Measurements from ENCODE around the gene NSDHL. TPM values are rescaled to one million over a fixed set of nuclear protein-coding genes. Genes with fewer than 3 reads are reported as not detected.

The NSDHL gene
- total RNA-seq, 4 donors from 2014 or later, result 13.2 to 77.2 (median 38.8) TPM

GRCh38 chrX:152814048-152814447 is 16.8 kb upstream of the NSDHL start:
- H3K36me3 ChIP-seq, result no peaks in the 10 kb centered on the region
- TF ChIP-seq POLR2A (IDR thresholded peaks at IDR 0.05) (no peak), CTCF (IDR thresholded peaks at IDR 0.05) (no peak)
- H3K27me3 ChIP-seq, result no peaks in the 10 kb centered on the region
- H3K27ac ChIP-seq, result peak overlapping the region in 2 of 4 donors; percentile 59 to 63
- no peak overlapping the region for H3K4me3 ChIP-seq
- no peaks in the 10 kb centered on the region for H3K4me1 ChIP-seq
- DNase-seq, result no peak
- H3K9me3 ChIP-seq, result no peaks in the 10 kb centered on the region

GRCh38 chrX:152817078-152817764 is 13.6 kb upstream of the NSDHL start:
- Histone ChIP-seq H3K4me3 (no peak overlapping the region), H3K27ac (peak overlapping the region in 2 of 4 donors; percentile 56 to 62), H3K27me3 (no peaks in the 10 kb centered on the region), H3K4me1 (no peaks in the 10 kb centered on the region), H3K36me3 (no peaks in the 10 kb centered on the region), H3K9me3 (no peaks in the 10 kb centered on the region)
- TF ChIP-seq POLR2A (IDR thresholded peaks at IDR 0.05), result no peak
- peak in 4 of 6 experiments; percentile 25 to 57 (median 52) for TF ChIP-seq CTCF (IDR thresholded peaks at IDR 0.05)
- DNase-seq, result peak in 1 of 3 donors; percentile 73

DNA sequence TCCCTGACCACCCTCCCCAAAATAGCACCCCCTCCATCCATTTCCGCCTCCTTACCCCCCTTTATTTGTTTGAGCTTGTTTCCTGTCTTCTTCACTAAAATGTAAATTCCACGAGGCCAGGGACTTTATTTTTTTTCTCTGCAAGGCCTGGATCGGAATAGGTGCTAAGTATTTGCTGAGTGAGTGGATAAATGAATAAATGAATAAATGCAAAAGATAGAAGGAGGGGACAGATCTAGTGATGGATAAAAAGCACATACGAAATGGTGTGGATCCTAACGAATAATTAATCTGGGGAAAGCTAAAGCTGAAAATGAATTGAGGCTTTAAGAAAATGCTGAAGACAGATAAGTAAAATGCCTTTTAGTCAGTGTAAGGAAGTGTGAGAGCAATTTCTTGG is 12.5 kb upstream of the NSDHL start:
- H3K4me3 ChIP-seq, result no peak overlapping the region
- H3K27ac ChIP-seq, result no peak overlapping the region
- DNase-seq, result no peak
- no peaks in the 10 kb centered on the region for H3K9me3 ChIP-seq
- no peaks in the 10 kb centered on the region for H3K36me3 ChIP-seq
- no peaks in the 10 kb centered on the region for H3K4me1 ChIP-seq
- no peaks in the 10 kb centered on the region for H3K27me3 ChIP-seq
- TF ChIP-seq POLR2A (IDR thresholded peaks at IDR 0.05), result no peak
- no peak for TF ChIP-seq CTCF (IDR thresholded peaks at IDR 0.05)

DNA sequence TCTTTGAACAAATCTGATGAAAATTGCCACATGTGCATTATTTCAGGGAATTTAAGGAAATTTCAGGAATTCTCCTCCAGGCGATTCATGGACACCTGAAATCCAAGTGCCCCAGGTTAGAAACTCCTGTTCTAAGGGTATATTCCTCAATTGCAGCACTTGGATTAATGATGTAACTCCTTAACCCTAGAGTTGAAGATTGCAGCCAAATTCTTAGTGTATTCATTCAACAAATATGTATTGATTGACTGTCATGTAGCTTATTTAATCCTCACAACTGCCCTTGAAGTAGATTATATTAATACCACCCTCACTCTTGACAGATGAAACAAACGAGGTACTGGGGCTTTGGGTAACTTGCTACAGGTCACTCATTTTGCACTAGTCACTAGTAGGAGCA is 11.6 kb upstream of the NSDHL start:
- H3K9me3 ChIP-seq, result no peaks in the 10 kb centered on the region
- H3K27me3 ChIP-seq, result no peaks in the 10 kb centered on the region
- no peak for DNase-seq
- no peak overlapping the region for H3K4me3 ChIP-seq
- TF ChIP-seq POLR2A (IDR thresholded peaks at IDR 0.05) (no peak), CTCF (IDR thresholded peaks at IDR 0.05) (no peak)
- H3K36me3 ChIP-seq, result no peaks in the 10 kb centered on the region
- H3K27ac ChIP-seq, result no peak overlapping the region
- no peaks in the 10 kb centered on the region for H3K4me1 ChIP-seq

DNA sequence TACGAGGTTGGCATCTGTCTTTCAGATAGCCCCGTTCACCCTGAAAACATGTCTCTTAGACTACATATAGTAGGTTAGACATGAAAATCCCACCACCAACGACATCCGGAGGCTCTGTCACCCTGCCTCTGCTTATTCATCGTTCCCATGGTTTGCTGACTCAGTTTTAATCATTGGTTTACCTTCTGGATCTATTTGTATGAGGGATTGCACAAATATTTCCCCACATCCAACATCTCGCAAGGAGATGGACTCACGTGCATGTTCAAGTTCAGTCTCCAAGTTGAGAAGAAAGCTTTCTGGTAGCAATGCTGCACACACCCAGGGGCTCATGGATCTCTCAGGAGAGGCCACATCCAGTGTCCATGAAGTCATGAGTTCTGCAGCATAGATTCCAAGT is 11.1 kb upstream of the NSDHL start:
- Histone ChIP-seq H3K27ac (no peak overlapping the region), H3K27me3 (no peaks in the 10 kb centered on the region), H3K36me3 (no peaks in the 10 kb centered on the region), H3K4me1 (no peaks in the 10 kb centered on the region), H3K9me3 (no peaks in the 10 kb centered on the region), H3K4me3 (no peak overlapping the region)
- DNase-seq, result no peak
- no peak for TF ChIP-seq POLR2A (IDR thresholded peaks at IDR 0.05)
- no peak for TF ChIP-seq CTCF (IDR thresholded peaks at IDR 0.05)
